Head of caudate nucleus (tissue), 42 donors: ENCODE results near the gene ACTN2.

Source experiments
- DNase-seq, 42 donors: peaks; one replicate each; pipeline versions ENCODE4 v3.0.0 to v3.0.0-alpha.2; 2020 to 2021; ENCODE audit warnings: mixed read lengths in 7 of 42
- intact Hi-C: fragments of 100-400 bp; cut with DNase I; formaldehyde crosslinking; loops from one replicate; pipeline ENCODE4 v1.15.0; 2022

ACTN2 gene

DNA sequence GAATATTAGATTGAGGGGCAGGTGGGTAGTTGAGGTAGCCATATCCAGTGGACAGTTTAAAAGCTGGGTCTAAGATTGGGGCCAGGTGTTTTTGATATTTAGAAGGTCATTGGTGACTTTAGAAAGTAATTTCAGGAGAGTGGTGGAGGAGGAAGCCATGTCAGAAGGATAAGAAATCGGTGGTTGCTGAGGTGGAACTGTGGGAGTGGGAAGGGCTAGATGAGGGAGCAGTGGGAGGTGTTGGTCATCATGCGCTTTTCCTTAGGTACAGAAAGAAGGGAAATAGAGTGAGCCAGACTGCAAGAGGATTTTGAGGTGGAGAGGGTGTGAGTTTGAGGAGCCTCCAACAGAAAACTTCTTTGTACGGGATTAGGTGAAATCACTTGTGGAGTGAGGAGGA is 116.0 kb downstream of the ACTN2 start:
- intact Hi-C loops = no loop called here
- no peak for DNase-seq

DNA sequence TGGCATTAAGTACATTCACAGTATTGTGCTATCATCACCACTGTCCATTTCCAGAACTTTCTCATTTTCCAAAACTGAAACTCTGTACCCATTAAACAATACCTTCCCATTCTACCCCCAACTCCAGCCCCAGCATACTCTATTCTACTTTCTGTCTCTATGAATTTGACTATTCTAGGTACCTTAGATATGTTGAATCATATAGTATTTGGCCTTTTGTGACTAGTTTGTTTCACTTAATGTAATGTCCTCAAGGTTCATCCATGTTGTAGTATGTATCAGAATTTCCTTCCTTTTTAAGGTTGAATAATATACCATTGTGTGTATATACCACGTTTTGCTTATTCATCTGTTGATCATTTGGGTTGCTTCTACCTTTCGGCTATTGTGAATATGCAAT is 120.3 kb downstream of the ACTN2 start:
- intact Hi-C loops = no loop called here
- DNase-seq = no peak

DNA sequence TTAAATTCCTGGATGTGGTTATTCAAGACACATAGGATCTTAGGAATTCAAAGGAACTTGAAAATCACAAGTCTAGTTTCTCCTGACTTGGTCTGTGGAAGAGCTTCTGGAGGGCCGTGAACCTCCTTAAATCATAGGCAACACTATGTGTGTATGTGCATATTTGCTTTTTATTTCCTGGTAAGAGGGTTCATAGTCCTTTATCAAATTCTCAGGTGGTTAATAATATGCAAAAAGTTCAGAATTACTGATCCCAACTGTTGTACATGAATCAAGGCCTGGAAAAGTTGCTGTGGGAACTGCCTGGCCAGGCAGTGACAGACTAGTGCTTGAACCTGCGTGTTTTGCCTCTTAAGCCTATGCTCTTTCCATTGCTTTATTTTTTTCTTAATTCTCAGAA is 121.7 kb downstream of the ACTN2 start:
- intact Hi-C loops = no loop called here
- DNase-seq = no peak

DNA sequence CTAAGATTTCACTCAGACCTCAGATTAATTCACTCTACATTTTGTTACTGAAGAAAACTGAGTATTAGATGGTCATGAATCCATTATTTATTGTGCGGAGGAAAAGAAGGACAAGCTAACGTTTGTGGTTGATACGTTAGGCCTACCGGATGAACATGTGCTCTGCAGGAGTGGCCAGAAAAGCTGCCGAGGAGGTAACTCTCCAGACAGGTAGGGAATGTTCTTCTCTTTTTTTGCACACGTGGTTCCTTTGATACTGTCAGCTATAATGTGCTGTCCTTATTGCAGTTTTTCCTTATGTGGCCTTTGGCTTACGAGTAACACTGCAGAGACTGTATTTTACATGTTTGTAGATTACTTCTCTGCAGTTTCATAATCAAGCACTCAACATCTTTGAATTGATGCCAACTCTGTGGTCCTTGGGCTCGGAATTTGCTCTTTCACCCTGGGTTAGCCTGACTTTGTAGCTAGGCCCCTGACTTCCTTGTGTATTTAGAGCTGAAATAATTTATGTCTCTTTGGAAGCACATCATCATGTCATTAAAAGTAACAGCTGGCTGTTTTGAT is 122.3 kb downstream of the ACTN2 start:
- DNase-seq = no peak
- intact Hi-C loops = no loop called here

DNA sequence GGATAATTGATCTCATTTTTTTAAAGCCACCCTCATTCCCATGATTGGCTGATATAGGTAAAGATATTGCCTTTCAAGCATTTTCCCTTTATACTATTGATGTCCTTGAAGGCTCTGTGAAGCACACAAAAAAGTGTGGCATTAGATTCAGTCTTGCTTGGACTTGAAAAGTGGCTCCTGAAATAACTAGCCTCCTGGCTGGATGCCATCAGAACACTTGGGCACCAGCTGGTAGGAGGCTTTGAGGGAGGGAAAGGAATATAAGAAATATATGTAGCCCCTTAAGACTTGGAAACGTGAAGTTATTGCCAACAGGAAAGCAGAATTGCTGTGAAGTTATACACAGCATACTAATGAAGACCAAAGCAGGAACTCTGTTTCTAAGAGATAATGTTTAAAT is 122.8 kb downstream of the ACTN2 start:
- no peak for DNase-seq
- intact Hi-C loops = no loop called here

DNA sequence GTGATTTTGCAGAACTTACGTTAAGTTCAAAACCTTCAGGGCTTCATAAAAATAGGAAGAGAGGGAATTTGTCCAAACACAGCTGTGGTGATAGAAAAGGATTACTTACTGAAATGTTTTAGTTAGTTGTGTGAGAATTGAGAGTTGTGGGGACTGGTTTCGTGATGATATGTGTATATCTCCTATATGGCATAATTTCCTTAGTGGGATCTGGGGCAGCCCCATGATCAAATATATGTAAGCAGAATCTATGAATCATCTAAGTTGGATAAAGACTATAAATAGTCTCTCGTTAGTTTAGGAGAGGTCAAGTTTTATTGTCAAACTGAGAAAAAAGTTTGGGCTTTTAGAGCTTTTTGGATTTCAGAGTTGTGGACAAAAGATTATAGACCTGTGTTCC is 123.7 kb downstream of the ACTN2 start:
- no peak for DNase-seq
- intact Hi-C loops = no loop called here

DNA sequence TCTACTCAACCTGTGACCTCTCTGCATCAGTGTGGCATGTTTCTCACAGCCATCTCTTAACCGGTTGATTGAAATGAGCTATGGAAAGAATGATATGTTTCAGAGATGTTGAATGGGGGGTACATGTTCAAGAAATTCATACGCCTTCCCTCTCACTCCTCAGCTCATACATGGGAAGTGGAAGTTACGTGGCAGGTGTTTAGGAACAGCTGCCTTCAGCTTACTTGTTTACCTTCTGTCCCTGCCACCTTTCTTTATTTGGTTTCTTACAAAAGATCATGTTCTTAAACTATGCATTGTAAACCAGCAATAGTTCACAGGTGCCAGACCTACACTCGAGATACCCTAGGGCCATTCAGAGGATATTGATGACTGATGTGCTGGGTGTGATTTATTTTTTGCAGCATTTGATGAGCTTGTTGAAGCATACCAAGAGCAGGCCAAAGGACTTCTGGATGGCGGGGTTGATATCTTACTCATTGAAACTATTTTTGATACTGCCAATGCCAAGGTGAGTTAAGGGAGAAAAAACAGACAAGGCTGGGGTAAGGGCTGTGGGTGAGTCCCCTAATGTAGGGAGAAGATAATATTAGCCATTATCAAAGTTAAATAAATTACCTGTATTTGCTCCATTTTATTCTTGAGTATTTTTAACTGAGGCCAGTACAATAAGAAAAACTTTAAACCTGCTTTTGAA is 126.2 kb downstream of the ACTN2 start:
- DNase-seq = no peak
- intact Hi-C loops = no loop called here
